ENCODE measurements around the gene AKNA.

Gene AKNA

GRCh38 chr9:114370251-114370967 lies 17.4 kb downstream of the AKNA start:
- no peak for TF ChIP-seq CTCF (IDR thresholded peaks at IDR 0.05; ENCODE audit: low read depth, low read length)
- Histone ChIP-seq H3K4me1 (peaks cover 9% of the 10 kb centered on the region), H3K4me3 (ENCODE audit: low read depth, low read length) (no peak overlapping the region), H3K9me3 (no peaks in the 10 kb centered on the region), H3K27me3 (no peaks in the 10 kb centered on the region), H3K36me3 (no peaks in the 10 kb centered on the region)
- no peak for DNase-seq

GRCh38 chr9:114369216-114370130 lies 18.3 kb downstream of the AKNA start:
- DNase-seq, result no peak
- Histone ChIP-seq H3K4me1 (peaks cover 9% of the 10 kb centered on the region), H3K9me3 (no peaks in the 10 kb centered on the region), H3K4me3 (ENCODE audit: low read depth, low read length) (no peak overlapping the region), H3K27me3 (no peaks in the 10 kb centered on the region), H3K36me3 (no peaks in the 10 kb centered on the region)
- no peak for TF ChIP-seq CTCF (IDR thresholded peaks at IDR 0.05; ENCODE audit: low read depth, low read length)

GRCh38 chr9:114367772-114368569 lies 19.8 kb downstream of the AKNA start:
- peaks cover 9% of the 10 kb centered on the region for H3K4me1 ChIP-seq
- DNase-seq, result no peak

GRCh38 chr9:114367366-114367765 lies 20.4 kb downstream of the AKNA start:
- no peak for DNase-seq
- no peaks in the 10 kb centered on the region for H3K9me3 ChIP-seq
- no peaks in the 10 kb centered on the region for H3K27me3 ChIP-seq
- no peak overlapping the region for H3K4me3 ChIP-seq (ENCODE audit: low read depth, low read length)
- no peaks in the 10 kb centered on the region for H3K36me3 ChIP-seq
- no peak for TF ChIP-seq CTCF (IDR thresholded peaks at IDR 0.05; ENCODE audit: low read depth, low read length)
- H3K4me1 ChIP-seq, result peaks cover 6% of the 10 kb centered on the region

More at GRCh38 chr9:114367772-114368569, 19.8 kb downstream of the AKNA start:
- Histone ChIP-seq H3K4me3 (ENCODE audit: low read depth, low read length) (no peak overlapping the region), H3K36me3 (no peaks in the 10 kb centered on the region), H3K9me3 (no peaks in the 10 kb centered on the region), H3K27me3 (no peaks in the 10 kb centered on the region)
- TF ChIP-seq CTCF (IDR thresholded peaks at IDR 0.05; ENCODE audit: low read depth, low read length), result no peak

- H3K4me3 ChIP-seq (ENCODE audit: low read depth, low read length), result no peak overlapping the region
- H3K9me3 ChIP-seq, result no peaks in the 10 kb centered on the region
- no peaks in the 10 kb centered on the region for H3K27me3 ChIP-seq
- no peak for TF ChIP-seq CTCF (IDR thresholded peaks at IDR 0.05; ENCODE audit: low read depth, low read length)
- no peaks in the 10 kb centered on the region for H3K36me3 ChIP-seq
- H3K4me1 ChIP-seq, result peaks cover under 1% of the 10 kb centered on the region
- DNase-seq, result no peak
Observed at GRCh38 chr9:114366334-114367128, 21.3 kb downstream of the AKNA start.

All from BE2C (cell line).